ENCODE results near the gene MBIP.

Gene MBIP

DNA sequence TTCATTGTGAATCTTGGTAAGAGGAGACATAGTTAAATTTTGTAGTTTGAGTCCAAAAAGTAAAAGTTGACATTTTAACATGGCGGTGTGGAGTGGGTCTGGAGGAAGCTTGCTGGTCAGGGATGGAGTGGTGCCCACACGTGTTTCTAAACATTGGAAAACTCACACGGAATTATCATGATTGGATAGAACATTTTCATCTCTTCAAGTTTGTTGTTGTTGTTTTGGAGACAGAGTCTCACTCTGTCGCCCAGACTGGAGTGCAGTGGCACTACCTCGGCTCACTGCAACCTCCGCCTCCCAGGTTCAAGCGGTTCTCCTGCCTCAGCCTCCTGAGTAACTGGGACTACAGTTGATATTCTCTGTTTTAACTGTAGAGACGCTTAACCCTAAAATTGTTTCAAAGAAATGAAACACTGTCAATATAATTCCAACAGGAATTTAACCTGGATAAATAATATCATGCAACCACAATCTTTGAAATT, 502 bp upstream of the MBIP start:
- Histone ChIP-seq H3K36me3 (ENCODE audit: control insufficient read depth in 2 of 2, insufficient read depth in 1 of 2, low read length in 2 of 2) (no peaks in the 10 kb centered on the region), H3K4me3 (ENCODE audit: low read depth, low read length) (peak overlapping the region; percentile 90), H3K27ac (ENCODE audit: extremely low read depth, low read depth, low read length) (no peak overlapping the region), H3K9me3 (ENCODE audit: control insufficient read depth, insufficient read depth, low read depth, low read length) (no peaks in the 10 kb centered on the region), H3K4me1 (ENCODE audit: control insufficient read depth, insufficient read depth, low read length) (peaks cover 13% of the 10 kb centered on the region)
- ChIA-PET CTCF (interaction anchor here (0.7 to 1.4 kb wide), 2 partner anchors 53 to 499 kb away, joined by 3 to 5 read pairs; no protein-coding TSS in a partner anchor), POLR2A (interaction anchor here (0.6 to 1.2 kb wide), 8 partner anchors 11 to 830 kb away, joined by 3 to 4 read pairs (median 4); partner anchors contain the start of genes BRMS1L and NKX2-1)
- TF ChIP-seq ZNF768 (tag by site-specific recombination; IDR thresholded peaks at IDR 0.05) (no peak), ZIC2 (tag by site-specific recombination; IDR thresholded peaks at IDR 0.05) (no peak), ZNF561 (tag by site-specific recombination; IDR thresholded peaks at IDR 0.05; ENCODE audit: borderline replicate concordance) (peak; percentile 59; the same call in 1 of the 2 replicates), ZNF10 (tag by site-specific recombination; IDR thresholded peaks at IDR 0.05) (no peak), ZBTB8A (tag by site-specific recombination; IDR thresholded peaks at IDR 0.05) (0 out of 2 replicates have a peak, but pooled peaks have one; percentile 21), ZFP3 (tag by site-specific recombination; IDR thresholded peaks at IDR 0.05; ENCODE audit: low read depth) (no peak), ZNF324 (tag by site-specific recombination; IDR thresholded peaks at IDR 0.05) (peak; percentile 7; the same call in 1 of the 2 replicates), ZNF214 (tag by site-specific recombination; IDR thresholded peaks at IDR 0.05; ENCODE audit: borderline replicate concordance) (no peak), ZNF558 (tag by site-specific recombination; IDR thresholded peaks at IDR 0.05) (no peak)
- TF ChIP-seq, protein P1, sequence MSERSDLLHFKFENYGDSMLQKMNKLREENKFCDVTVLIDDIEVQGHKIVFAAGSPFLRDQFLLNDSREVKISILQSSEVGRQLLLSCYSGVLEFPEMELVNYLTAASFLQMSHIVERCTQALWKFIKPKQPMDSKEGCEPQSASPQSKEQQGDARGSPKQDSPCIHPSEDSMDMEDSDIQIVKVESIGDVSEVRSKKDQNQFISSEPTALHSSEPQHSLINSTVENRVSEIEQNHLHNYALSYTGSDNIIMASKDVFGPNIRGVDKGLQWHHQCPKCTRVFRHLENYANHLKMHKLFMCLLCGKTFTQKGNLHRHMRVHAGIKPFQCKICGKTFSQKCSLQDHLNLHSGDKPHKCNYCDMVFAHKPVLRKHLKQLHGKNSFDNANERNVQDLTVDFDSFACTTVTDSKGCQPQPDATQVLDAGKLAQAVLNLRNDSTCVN (tag by site-specific recombination; optimal IDR thresholded peaks at IDR 0.05), result no peak
- TF ChIP-seq, protein P2, sequence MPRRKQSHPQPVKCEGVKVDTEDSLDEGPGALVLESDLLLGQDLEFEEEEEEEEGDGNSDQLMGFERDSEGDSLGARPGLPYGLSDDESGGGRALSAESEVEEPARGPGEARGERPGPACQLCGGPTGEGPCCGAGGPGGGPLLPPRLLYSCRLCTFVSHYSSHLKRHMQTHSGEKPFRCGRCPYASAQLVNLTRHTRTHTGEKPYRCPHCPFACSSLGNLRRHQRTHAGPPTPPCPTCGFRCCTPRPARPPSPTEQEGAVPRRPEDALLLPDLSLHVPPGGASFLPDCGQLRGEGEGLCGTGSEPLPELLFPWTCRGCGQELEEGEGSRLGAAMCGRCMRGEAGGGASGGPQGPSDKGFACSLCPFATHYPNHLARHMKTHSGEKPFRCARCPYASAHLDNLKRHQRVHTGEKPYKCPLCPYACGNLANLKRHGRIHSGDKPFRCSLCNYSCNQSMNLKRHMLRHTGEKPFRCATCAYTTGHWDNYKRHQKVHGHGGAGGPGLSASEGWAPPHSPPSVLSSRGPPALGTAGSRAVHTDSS (tag by site-specific recombination; IDR thresholded peaks at IDR 0.05), result no peak
- TF ChIP-seq, protein P3, sequence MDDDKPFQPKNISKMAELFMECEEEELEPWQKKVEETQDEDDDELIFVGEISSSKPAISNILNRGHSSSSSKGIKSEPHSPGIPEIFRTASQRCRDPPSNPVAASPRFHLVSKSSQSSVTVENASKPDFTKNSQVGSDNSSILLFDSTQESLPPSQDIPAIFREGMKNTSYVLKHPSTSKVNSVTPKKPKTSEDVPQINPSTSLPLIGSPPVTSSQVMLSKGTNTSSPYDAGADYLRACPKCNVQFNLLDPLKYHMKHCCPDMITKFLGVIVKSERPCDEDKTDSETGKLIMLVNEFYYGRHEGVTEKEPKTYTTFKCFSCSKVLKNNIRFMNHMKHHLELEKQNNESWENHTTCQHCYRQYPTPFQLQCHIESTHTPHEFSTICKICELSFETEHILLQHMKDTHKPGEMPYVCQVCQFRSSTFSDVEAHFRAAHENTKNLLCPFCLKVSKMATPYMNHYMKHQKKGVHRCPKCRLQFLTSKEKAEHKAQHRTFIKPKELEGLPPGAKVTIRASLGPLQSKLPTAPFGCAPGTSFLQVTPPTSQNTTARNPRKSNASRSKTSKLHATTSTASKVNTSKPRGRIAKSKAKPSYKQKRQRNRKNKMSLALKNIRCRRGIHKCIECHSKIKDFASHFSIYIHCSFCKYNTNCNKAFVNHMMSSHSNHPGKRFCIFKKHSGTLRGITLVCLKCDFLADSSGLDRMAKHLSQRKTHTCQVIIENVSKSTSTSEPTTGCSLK (tag by site-specific recombination; IDR thresholded peaks at IDR 0.05), result peak; percentile 70; the same call in 1 of the 2 replicates

DNA sequence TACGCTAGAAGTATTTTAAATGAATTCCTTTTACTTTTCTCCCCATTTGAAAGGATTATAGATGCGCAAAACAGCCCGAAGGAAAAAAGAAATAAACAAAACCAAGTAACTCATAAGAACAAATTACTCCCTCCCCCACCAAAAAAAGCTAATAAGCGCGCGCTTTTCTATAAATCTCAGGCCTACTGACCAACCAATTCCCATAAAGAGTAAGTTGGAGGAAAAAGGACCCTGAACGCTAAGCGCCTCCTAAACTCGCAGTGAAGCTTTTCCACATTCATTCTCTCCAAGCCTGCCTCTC, 588 bp downstream of the MBIP start:
- Histone ChIP-seq H3K27ac (ENCODE audit: extremely low read depth, low read depth, low read length) (peak overlapping the region; percentile 82), H3K36me3 (ENCODE audit: control insufficient read depth in 2 of 2, insufficient read depth in 1 of 2, low read length in 2 of 2) (no peaks in the 10 kb centered on the region), H3K9me3 (ENCODE audit: control insufficient read depth, insufficient read depth, low read depth, low read length) (no peaks in the 10 kb centered on the region), H3K4me3 (ENCODE audit: low read depth, low read length) (peak overlapping the region; percentile 90), H3K4me1 (ENCODE audit: control insufficient read depth, insufficient read depth, low read length) (peaks cover 18% of the 10 kb centered on the region)
- ChIA-PET POLR2A (interaction anchor here (0.7 to 1.0 kb wide), 2 partner anchors 43 to 224 kb away, joined by 3 read pairs; no protein-coding TSS in a partner anchor), CTCF (interaction anchor here (1.4 kb wide), 1 partner anchor 54 kb away, joined by 5 read pairs; no protein-coding TSS in a partner anchor)
- TF ChIP-seq ZNF274 (IDR thresholded peaks at IDR 0.05; ENCODE audit: low read length) (no peak), ZNF274 (tag by site-specific recombination; IDR thresholded peaks at IDR 0.05; ENCODE audit: borderline replicate concordance) (no peak), SP2 (tag by site-specific recombination; IDR thresholded peaks at IDR 0.05) (peak; percentile 5; the same call in 1 of the 2 replicates), ZSCAN30 (tag by site-specific recombination; IDR thresholded peaks at IDR 0.05) (no peak), ZNF621 (tag by site-specific recombination; IDR thresholded peaks at IDR 0.05) (no peak), WT1 (tag by site-specific recombination; IDR thresholded peaks at IDR 0.05) (no peak), ZFP69B (tag by site-specific recombination; IDR thresholded peaks at IDR 0.05) (no peak), ZNF169 (tag by site-specific recombination; IDR thresholded peaks at IDR 0.05) (no peak), ZNF76 (tag by site-specific recombination; IDR thresholded peaks at IDR 0.05; ENCODE audit: borderline replicate concordance, low read depth) (no peak), ZNF555 (tag by site-specific recombination; conservative IDR thresholded peaks at IDR 0.05) (no peak), GLIS1 (tag by site-specific recombination; IDR thresholded peaks at IDR 0.05) (no peak), KLF1 (tag by site-specific recombination; IDR thresholded peaks at IDR 0.05) (no peak)
- TF ChIP-seq, protein P4, sequence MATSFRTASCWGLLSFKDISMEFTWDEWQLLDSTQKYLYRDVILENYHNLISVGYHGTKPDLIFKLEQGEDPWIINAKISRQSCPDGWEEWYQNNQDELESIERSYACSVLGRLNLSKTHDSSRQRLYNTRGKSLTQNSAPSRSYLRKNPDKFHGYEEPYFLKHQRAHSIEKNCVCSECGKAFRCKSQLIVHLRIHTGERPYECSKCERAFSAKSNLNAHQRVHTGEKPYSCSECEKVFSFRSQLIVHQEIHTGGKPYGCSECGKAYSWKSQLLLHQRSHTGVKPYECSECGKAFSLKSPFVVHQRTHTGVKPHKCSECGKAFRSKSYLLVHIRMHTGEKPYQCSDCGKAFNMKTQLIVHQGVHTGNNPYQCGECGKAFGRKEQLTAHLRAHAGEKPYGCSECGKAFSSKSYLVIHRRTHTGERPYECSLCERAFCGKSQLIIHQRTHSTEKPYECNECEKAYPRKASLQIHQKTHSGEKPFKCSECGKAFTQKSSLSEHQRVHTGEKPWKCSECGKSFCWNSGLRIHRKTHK (tag by site-specific recombination; IDR thresholded peaks at IDR 0.05), result no peak
